ENCODE results near the gene PHC3. TPM values are rescaled to one million over a fixed set of nuclear protein-coding genes. Genes with fewer than 3 reads are reported as not detected.

The PHC3 gene
- total RNA-seq, 3 donors from 2014 or later (not counting 1 experiment from before 2014, with no cell fraction given) = 121 to 130 (median 125) TPM

- Mint-ChIP-seq H3K9me3 (no peaks in the 10 kb centered on the region), H3K4me3 (no peak overlapping the region), H3K4me1 (peaks cover 48 to 65% of the 10 kb centered on the region in 2 donors), H3K27ac (peak overlapping the region; percentile 14 to 51), H3K36me3 (no peaks in the 10 kb centered on the region), H3K27me3 (ENCODE audit: low read depth in 2 of 2) (no peaks in the 10 kb centered on the region)
- Histone ChIP-seq H3K27ac (ENCODE audit: low read length) (no peak overlapping the region), H3K9me3 (ENCODE audit: control insufficient read depth, insufficient read depth, low read length) (no peaks in the 10 kb centered on the region), H3K36me3 (ENCODE audit: control insufficient read depth, insufficient read depth, low read length) (peaks cover 20% of the 10 kb centered on the region), H3K27me3 (ENCODE audit: control insufficient read depth, insufficient read depth, low read length) (no peaks in the 10 kb centered on the region), H3K4me1 (ENCODE audit: control insufficient read depth, insufficient read depth, low read length) (peaks cover 19% of the 10 kb centered on the region), H3K4me3 (ENCODE audit: low read length) (no peak overlapping the region)
- TF ChIP-seq, protein P1, sequence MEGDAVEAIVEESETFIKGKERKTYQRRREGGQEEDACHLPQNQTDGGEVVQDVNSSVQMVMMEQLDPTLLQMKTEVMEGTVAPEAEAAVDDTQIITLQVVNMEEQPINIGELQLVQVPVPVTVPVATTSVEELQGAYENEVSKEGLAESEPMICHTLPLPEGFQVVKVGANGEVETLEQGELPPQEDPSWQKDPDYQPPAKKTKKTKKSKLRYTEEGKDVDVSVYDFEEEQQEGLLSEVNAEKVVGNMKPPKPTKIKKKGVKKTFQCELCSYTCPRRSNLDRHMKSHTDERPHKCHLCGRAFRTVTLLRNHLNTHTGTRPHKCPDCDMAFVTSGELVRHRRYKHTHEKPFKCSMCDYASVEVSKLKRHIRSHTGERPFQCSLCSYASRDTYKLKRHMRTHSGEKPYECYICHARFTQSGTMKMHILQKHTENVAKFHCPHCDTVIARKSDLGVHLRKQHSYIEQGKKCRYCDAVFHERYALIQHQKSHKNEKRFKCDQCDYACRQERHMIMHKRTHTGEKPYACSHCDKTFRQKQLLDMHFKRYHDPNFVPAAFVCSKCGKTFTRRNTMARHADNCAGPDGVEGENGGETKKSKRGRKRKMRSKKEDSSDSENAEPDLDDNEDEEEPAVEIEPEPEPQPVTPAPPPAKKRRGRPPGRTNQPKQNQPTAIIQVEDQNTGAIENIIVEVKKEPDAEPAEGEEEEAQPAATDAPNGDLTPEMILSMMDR (IDR thresholded peaks at IDR 0.05) = no peak
- intact Hi-C loops (cut with micrococcal nuclease) = no loop called here
- ATAC-seq = no peak
- no peak for DNase-seq
- WGBS (ENCODE audit: insufficient coverage) = no CpG with 5 or more reads among the region's 1 CpG
Measured at GRCh38 chr3:170159459-170159858, 22.1 kb downstream of the PHC3 start.

DNA sequence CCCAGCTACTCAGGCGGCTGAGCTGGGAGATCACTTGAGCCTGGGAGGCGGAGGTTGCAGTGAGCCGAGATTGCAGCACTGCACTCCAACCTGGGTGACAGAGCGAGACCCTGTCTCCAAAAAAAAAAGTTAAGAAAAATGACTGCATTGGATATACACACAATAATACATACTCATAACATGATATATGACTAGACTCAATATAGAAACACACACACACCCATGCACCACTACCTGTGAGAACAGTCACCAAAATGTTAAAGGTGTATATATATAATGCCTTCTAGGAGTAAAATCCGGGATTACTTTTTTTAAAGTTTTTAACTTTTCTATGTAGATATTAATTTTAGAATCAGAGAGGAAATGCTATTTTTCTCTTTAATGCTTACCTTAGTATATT, 25.9 kb downstream of the PHC3 start:
- Histone ChIP-seq H3K4me3 (ENCODE audit: low read length) (no peak overlapping the region), H3K27me3 (ENCODE audit: control insufficient read depth, insufficient read depth, low read length) (no peaks in the 10 kb centered on the region), H3K27ac (ENCODE audit: low read length) (peak overlapping the region; percentile 75), H3K36me3 (ENCODE audit: control insufficient read depth, insufficient read depth, low read length) (peaks cover 1% of the 10 kb centered on the region), H3K9me3 (ENCODE audit: control insufficient read depth, insufficient read depth, low read length) (no peaks in the 10 kb centered on the region), H3K4me1 (ENCODE audit: control insufficient read depth, insufficient read depth, low read length) (peaks cover 22% of the 10 kb centered on the region)
- TF ChIP-seq, protein P1 (IDR thresholded peaks at IDR 0.05) = no peak
- no peaks in the 10 kb centered on the region for H3K27me3 Mint-ChIP-seq (ENCODE audit: low read depth in 2 of 2)
- ATAC-seq (no peak), DNase-seq (no peak)
- intact Hi-C loops (cut with micrococcal nuclease) = no loop called here
- no peaks in the 10 kb centered on the region for H3K9me3 Mint-ChIP-seq
- H3K4me3 Mint-ChIP-seq = no peak overlapping the region
- 84% methylated on average over 4 of the region's 5 CpGs for WGBS (ENCODE audit: insufficient coverage)
- peaks cover 51 to 65% of the 10 kb centered on the region in 2 donors for H3K4me1 Mint-ChIP-seq
- H3K27ac Mint-ChIP-seq = peak overlapping the region; percentile 63 to 73
- H3K36me3 Mint-ChIP-seq = no peaks in the 10 kb centered on the region

DNA sequence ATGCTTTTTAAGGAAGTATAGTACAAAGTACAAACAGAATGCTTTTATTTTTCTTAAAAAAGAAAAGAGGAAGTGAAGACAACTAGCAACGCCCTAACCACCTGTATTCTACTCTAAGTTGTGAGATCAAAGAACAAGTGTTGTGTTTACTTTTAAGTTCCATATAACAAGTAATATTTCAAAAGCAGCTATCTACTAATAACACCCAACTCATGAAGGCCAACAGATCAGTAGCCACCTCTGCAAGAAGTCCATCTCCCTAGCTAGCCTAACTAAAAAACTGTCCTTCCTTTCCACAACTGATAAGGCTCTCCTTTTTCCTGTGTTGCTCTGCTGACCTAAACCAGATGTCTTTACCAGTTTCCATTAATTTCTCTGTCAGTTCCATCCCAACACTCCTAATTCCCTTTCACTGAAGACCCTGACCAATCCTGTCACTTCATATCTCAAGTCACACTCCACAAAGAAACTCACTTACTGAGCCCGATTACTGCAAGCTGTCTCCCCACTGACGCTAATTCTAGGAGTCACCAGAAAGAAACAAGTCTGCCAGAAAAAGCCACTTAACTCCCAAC, 26.9 kb downstream of the PHC3 start:
- ATAC-seq (no peak), DNase-seq (peak in 1 of 2 donors; percentile 38)
- no peaks in the 10 kb centered on the region for H3K9me3 ChIP-seq (ENCODE audit: control insufficient read depth, insufficient read depth, low read length)
- WGBS (ENCODE audit: insufficient coverage) = 46% methylated on average over 2 of the region's 3 CpGs
- Mint-ChIP-seq H3K4me1 (peaks cover 43 to 56% of the 10 kb centered on the region in 2 donors), H3K9me3 (no peaks in the 10 kb centered on the region), H3K27me3 (ENCODE audit: low read depth in 2 of 2) (no peaks in the 10 kb centered on the region), H3K4me3 (peak overlapping the region; percentile 10), H3K27ac (peak overlapping the region; percentile 63 to 73), H3K36me3 (no peaks in the 10 kb centered on the region)
- peak overlapping the region; percentile 75 for H3K27ac ChIP-seq (ENCODE audit: low read length)
- TF ChIP-seq, protein P1 (IDR thresholded peaks at IDR 0.05) = no peak
- peaks cover 6% of the 10 kb centered on the region for H3K36me3 ChIP-seq (ENCODE audit: control insufficient read depth, insufficient read depth, low read length)
- peaks cover 22% of the 10 kb centered on the region for H3K4me1 ChIP-seq (ENCODE audit: control insufficient read depth, insufficient read depth, low read length)
- intact Hi-C loops (cut with micrococcal nuclease) = no loop called here
- no peak overlapping the region for H3K4me3 ChIP-seq (ENCODE audit: low read length)
- no peaks in the 10 kb centered on the region for H3K27me3 ChIP-seq (ENCODE audit: control insufficient read depth, insufficient read depth, low read length)

DNA sequence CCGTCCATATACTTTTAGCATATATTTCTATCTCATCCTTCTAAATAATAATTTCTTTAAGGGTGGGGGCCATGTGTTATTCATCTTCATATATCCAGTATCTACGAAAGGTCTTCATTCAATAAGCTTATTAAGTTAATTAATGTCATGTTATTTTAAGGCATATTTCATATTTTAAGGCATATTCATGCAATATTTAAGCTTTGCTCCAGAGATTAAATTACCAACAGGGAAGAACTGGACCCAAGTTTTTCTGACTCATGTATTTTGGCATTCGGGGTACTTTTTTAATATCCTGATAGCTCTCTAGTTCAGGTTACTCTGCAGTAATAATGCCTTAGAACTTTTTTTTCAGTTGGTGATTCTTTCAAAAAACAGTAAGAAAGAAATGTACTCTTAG, 27.4 kb downstream of the PHC3 start:
- Mint-ChIP-seq H3K4me3 (peak overlapping the region; percentile 10), H3K4me1 (peaks cover 37 to 52% of the 10 kb centered on the region in 2 donors), H3K27me3 (ENCODE audit: low read depth in 2 of 2) (no peaks in the 10 kb centered on the region), H3K27ac (peak overlapping the region; percentile 63 to 73), H3K9me3 (no peaks in the 10 kb centered on the region), H3K36me3 (no peaks in the 10 kb centered on the region)
- no peaks in the 10 kb centered on the region for H3K27me3 ChIP-seq (ENCODE audit: control insufficient read depth, insufficient read depth, low read length)
- no peak overlapping the region for H3K4me3 ChIP-seq (ENCODE audit: low read length)
- H3K36me3 ChIP-seq (ENCODE audit: control insufficient read depth, insufficient read depth, low read length) = peaks cover 6% of the 10 kb centered on the region
- no peak for ATAC-seq
- TF ChIP-seq, protein P1 (IDR thresholded peaks at IDR 0.05) = no peak
- H3K27ac ChIP-seq (ENCODE audit: low read length) = peak overlapping the region; percentile 75
- H3K9me3 ChIP-seq (ENCODE audit: control insufficient read depth, insufficient read depth, low read length) = no peaks in the 10 kb centered on the region
- no peak for DNase-seq
- WGBS (ENCODE audit: insufficient coverage) = 94% methylated on average over 2 of the region's 3 CpGs
- peaks cover 22% of the 10 kb centered on the region for H3K4me1 ChIP-seq (ENCODE audit: control insufficient read depth, insufficient read depth, low read length)
- intact Hi-C loops (cut with micrococcal nuclease) = no loop called here

Measured in natural killer cell (primary cell).